Left cardiac atrium (tissue), 4 donors: Measurements from ENCODE around the gene SOHLH1. TPM values are rescaled to one million over a fixed set of nuclear protein-coding genes. Genes with fewer than 3 reads are reported as not detected.
A peak's percentile ranks its signal among the peaks of the same experiment; 100 is the strongest.

Experiments used
- ATAC-seq, 2 donors: fragments of 200-7000 bp; cut with Tn5 transposase; one replicate each; pipeline ENCODE4 v1.9.1; 2020; ENCODE audit warnings: mild to moderate bottlenecking in 2 of 2, moderate library complexity in 2 of 2
- DNase-seq: peaks from one replicate; pipeline ENCODE4 v3.0.0-alpha.2; 2020
- intact Hi-C, 2 donors: fragments of 100-400 bp; cut with DNase I; formaldehyde crosslinking; loops; one replicate each; pipeline versions ENCODE4 v1.14.1 to v1.15.1; 2022 to 2023
- long read RNA-seq: library from polyadenylated mRNA; unstranded; transcript quantifications from one replicate; pipeline ENCODE4 v2.0.0, GENCODE V29; 2021
- total RNA-seq, 2 donors: library from RNA; stranded (reverse); fragmentation: NEBNext Ultra II Directional; extraction: Animal tissue kit (Norgen Biotek cat#: 25700); gene quantifications; one replicate each; pipeline ENCODE4 v1.2.1, GENCODE V29; 2021
- donor health status: DM: no; HTN: yes; CAD: no.
- donor health status: DM: no; HTN: yes; CAD: no; lungs with severe emphysema.
- donor health status: DM: yes; HTN: yes; CAD: no.
- donor health status: Dilated cardiomyopathy.

Gene SOHLH1
- total RNA-seq: not detected
- long read RNA-seq: 0 reads

- DNase-seq (no peak), ATAC-seq (no peak)
- intact Hi-C loops: no loop called here
These were observed at the start of gene SOHLH1 for GRCh38 chr9:135699440-135699839. SOHLH1 (minus strand) TSS chr9:135699481; CDS start chr9:135699467, 14 bp downstream.

- intact Hi-C loops: no loop called here
- ATAC-seq (no peak), DNase-seq (no peak)
These were observed 49.4 kb upstream of the SOHLH1 start for GRCh38 chr9:135748676-135749075.

GRCh38 chr9:135747311-135747710 is 48.0 kb upstream of the SOHLH1 start:
- no peak for ATAC-seq

GRCh38 chr9:135746565-135746964 is 47.3 kb upstream of the SOHLH1 start:
- DNase-seq (no peak), ATAC-seq (no peak)
- intact Hi-C loops: no loop called here

More at GRCh38 chr9:135747311-135747710, 48.0 kb upstream of the SOHLH1 start:
- intact Hi-C loops: no loop called here
- DNase-seq: no peak

GRCh38 chr9:135745686-135746324 is 46.5 kb upstream of the SOHLH1 start:
- DNase-seq: no peak
- ATAC-seq: no peak
- intact Hi-C loops: no loop called here

GRCh38 chr9:135745189-135745588 is 45.9 kb upstream of the SOHLH1 start:
- intact Hi-C loops: no loop called here
- no peak for DNase-seq
- no peak for ATAC-seq

GRCh38 chr9:135744333-135745070 is 45.2 kb upstream of the SOHLH1 start:
- ATAC-seq (no peak), DNase-seq (no peak)
- intact Hi-C loops: no loop called here

GRCh38 chr9:135743546-135744332 is 44.5 kb upstream of the SOHLH1 start:
- ATAC-seq (peak; percentile 41 to 68), DNase-seq (peak; percentile 43)

GRCh38 chr9:135743021-135743420 is 43.7 kb upstream of the SOHLH1 start:
- ATAC-seq: no peak
- no peak for DNase-seq
- intact Hi-C loops: no loop called here

More at GRCh38 chr9:135743546-135744332, 44.5 kb upstream of the SOHLH1 start:
- intact Hi-C loops: no loop called here

GRCh38 chr9:135741276-135742219 is 42.3 kb upstream of the SOHLH1 start:
- intact Hi-C loops: no loop called here
- no peak for ATAC-seq
- DNase-seq: no peak

GRCh38 chr9:135739271-135740220 is 40.3 kb upstream of the SOHLH1 start:
- intact Hi-C loops: no loop called here
- no peak for DNase-seq
- no peak for ATAC-seq

- DNase-seq: no peak
- ATAC-seq: no peak
- intact Hi-C loops: no loop called here
These were observed 38.7 kb upstream of the SOHLH1 start for GRCh38 chr9:135737840-135738521.

- no peak for DNase-seq
- intact Hi-C loops: no loop called here
- ATAC-seq: no peak
These were observed 37.9 kb upstream of the SOHLH1 start for GRCh38 chr9:135736979-135737839.

- ATAC-seq (no peak), DNase-seq (no peak)
- intact Hi-C loops: no loop called here
These were observed 37.1 kb upstream of the SOHLH1 start for GRCh38 chr9:135736272-135736978.

- no peak for DNase-seq
- intact Hi-C loops: no loop called here
These were observed 35.4 kb upstream of the SOHLH1 start for GRCh38 chr9:135734616-135735144.

More at GRCh38 chr9:135734616-135735144, 35.4 kb upstream of the SOHLH1 start:
- no peak for ATAC-seq
